ENCODE measurements around the gene TXLNB. TPM values are rescaled to one million over a fixed set of nuclear protein-coding genes. Genes with fewer than 3 reads are reported as not detected.

Gene TXLNB
- polyA plus RNA-seq, 1 experiment, result 1.3 TPM

- no peak for DNase-seq (ENCODE audit: low read depth, low spot score)
- CTCF ChIA-PET, result interaction anchor here (1.1 kb wide), 1 partner anchor 111 kb away, joined by 3 read pairs; no protein-coding TSS in a partner anchor
- no peak overlapping the region for H3K27ac ChIP-seq (ENCODE audit: low read depth, low read length)
- H3K27me3 ChIP-seq (ENCODE audit: control insufficient read depth, insufficient read depth, low read length), result peaks cover 4% of the 10 kb centered on the region
- no peaks in the 10 kb centered on the region; the same call in 1 of the 2 replicates for H3K9me3 ChIP-seq (ENCODE audit: control insufficient read depth, insufficient read depth, low read length)
- POLR2A ChIA-PET, result interaction anchor here (0.6 kb wide), 1 partner anchor 718 kb away, joined by 3 read pairs; no protein-coding TSS in a partner anchor
- no peak overlapping the region for H3K4me3 ChIP-seq (ENCODE audit: low read depth, low read length)
- no peak for TF ChIP-seq CTCF (IDR thresholded peaks at IDR 0.05; ENCODE audit: low read depth, low read length)
Observed at GRCh38 chr6:139254196-139254595, 37.6 kb downstream of the TXLNB start.

- Histone ChIP-seq H3K27me3 (ENCODE audit: control insufficient read depth, insufficient read depth, low read length) (peaks cover under 1% of the 10 kb centered on the region), H3K27ac (ENCODE audit: low read depth, low read length) (no peak overlapping the region), H3K9me3 (ENCODE audit: control insufficient read depth, insufficient read depth, low read length) (no peaks in the 10 kb centered on the region; the same call in 1 of the 2 replicates), H3K4me3 (ENCODE audit: low read depth, low read length) (no peak overlapping the region)
- ChIA-PET CTCF (no interaction called here), POLR2A (no interaction called here)
- DNase-seq (ENCODE audit: low read depth, low spot score), result no peak
- TF ChIP-seq CTCF (IDR thresholded peaks at IDR 0.05; ENCODE audit: low read depth, low read length), result no peak
Observed at GRCh38 chr6:139253656-139254055, 38.1 kb downstream of the TXLNB start.

- no peaks in the 10 kb centered on the region for H3K27me3 ChIP-seq (ENCODE audit: control insufficient read depth, insufficient read depth, low read length)
- H3K27ac ChIP-seq (ENCODE audit: low read depth, low read length), result no peak overlapping the region
- POLR2A ChIA-PET, result no interaction called here
- no peak overlapping the region for H3K4me3 ChIP-seq (ENCODE audit: low read depth, low read length)
- CTCF ChIA-PET, result no interaction called here
- TF ChIP-seq CTCF (IDR thresholded peaks at IDR 0.05; ENCODE audit: low read depth, low read length), result no peak
- H3K9me3 ChIP-seq (ENCODE audit: control insufficient read depth, insufficient read depth, low read length), result no peaks in the 10 kb centered on the region; the same call in 1 of the 2 replicates
- DNase-seq (ENCODE audit: low read depth, low spot score), result no peak
Observed at GRCh38 chr6:139251691-139252390, 40.0 kb downstream of the TXLNB start.

- CTCF ChIA-PET, result interaction anchor here (0.7 to 1.8 kb wide), 9 partner anchors 10 to 113 kb away, joined by 3 to 9 read pairs (median 4); no protein-coding TSS in a partner anchor
- POLR2A ChIA-PET, result no interaction called here
- no peak overlapping the region for H3K27ac ChIP-seq (ENCODE audit: low read depth, low read length)
- no peak for TF ChIP-seq CTCF (IDR thresholded peaks at IDR 0.05; ENCODE audit: low read depth, low read length)
- DNase-seq (ENCODE audit: low read depth, low spot score), result no peak
- no peaks in the 10 kb centered on the region; the same call in 1 of the 2 replicates for H3K9me3 ChIP-seq (ENCODE audit: control insufficient read depth, insufficient read depth, low read length)
- no peaks in the 10 kb centered on the region for H3K27me3 ChIP-seq (ENCODE audit: control insufficient read depth, insufficient read depth, low read length)
- H3K4me3 ChIP-seq (ENCODE audit: low read depth, low read length), result no peak overlapping the region
Observed at GRCh38 chr6:139251045-139251690, 40.6 kb downstream of the TXLNB start.

All from AG04450 (cell line).